ENCODE data around the gene KCTD14.

GRCh38 chr11:78044706-78045105 is 21.6 kb upstream of the KCTD14 start:
- TF ChIP-seq CTCF (IDR thresholded peaks at IDR 0.05; ENCODE audit: low read depth, low read length) (no peak), POLR2A (IDR thresholded peaks at IDR 0.05; ENCODE audit: extremely low read depth, insufficient read length) (no peak), MYC (IDR thresholded peaks at IDR 0.05; ENCODE audit: low read depth, low read length) (no peak)
